ENCODE measurements around the gene SLC16A4. TPM values are rescaled to one million over a fixed set of nuclear protein-coding genes. Genes with fewer than 3 reads are reported as not detected.

The SLC16A4 gene
- total RNA-seq, 2 donors from 2014 or later = 29.8 to 48.5 TPM

DNA sequence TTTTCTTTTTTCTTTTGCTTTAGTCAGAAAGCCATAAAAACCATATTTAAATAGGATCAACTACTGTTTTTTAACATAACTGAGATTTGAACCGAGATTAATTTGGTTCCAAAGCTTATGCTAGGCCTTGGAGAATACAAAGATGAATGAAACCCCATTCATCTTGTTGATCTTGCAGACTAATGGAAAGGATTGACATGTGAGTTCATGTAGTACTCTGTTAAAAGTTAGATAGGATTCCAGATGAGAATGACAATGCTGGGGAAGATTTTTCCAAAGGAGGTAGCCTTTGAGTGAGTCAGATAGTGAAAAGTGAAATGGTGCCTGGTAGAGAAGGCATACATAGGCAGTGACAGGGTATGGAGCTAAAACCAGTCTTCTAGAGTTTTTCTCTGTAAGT lies 29.0 kb downstream of the SLC16A4 start:
- H3K27me3 ChIP-seq (replicated peaks; ENCODE audit: insufficient read depth) = no peaks in the 10 kb centered on the region
- H3K9me3 ChIP-seq = no peaks in the 10 kb centered on the region
- H3K27ac ChIP-seq = no peak overlapping the region
- TF ChIP-seq, protein P1, sequence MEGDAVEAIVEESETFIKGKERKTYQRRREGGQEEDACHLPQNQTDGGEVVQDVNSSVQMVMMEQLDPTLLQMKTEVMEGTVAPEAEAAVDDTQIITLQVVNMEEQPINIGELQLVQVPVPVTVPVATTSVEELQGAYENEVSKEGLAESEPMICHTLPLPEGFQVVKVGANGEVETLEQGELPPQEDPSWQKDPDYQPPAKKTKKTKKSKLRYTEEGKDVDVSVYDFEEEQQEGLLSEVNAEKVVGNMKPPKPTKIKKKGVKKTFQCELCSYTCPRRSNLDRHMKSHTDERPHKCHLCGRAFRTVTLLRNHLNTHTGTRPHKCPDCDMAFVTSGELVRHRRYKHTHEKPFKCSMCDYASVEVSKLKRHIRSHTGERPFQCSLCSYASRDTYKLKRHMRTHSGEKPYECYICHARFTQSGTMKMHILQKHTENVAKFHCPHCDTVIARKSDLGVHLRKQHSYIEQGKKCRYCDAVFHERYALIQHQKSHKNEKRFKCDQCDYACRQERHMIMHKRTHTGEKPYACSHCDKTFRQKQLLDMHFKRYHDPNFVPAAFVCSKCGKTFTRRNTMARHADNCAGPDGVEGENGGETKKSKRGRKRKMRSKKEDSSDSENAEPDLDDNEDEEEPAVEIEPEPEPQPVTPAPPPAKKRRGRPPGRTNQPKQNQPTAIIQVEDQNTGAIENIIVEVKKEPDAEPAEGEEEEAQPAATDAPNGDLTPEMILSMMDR (IDR thresholded peaks at IDR 0.05) = no peak
- peaks cover 0 to 2% of the 10 kb centered on the region in 2 donors for H3K4me1 ChIP-seq (ENCODE audit: control insufficient read depth in 1 of 2, low read depth in 2 of 2)
- no peaks in the 10 kb centered on the region for H3K36me3 ChIP-seq
- DNase-seq (ENCODE audit: low spot score) (no peak), ATAC-seq (ENCODE audit: insufficient number of reproducible peaks, low FRiP score, low read depth) (no peak)
- H3K4me3 ChIP-seq = no peak overlapping the region

DNA sequence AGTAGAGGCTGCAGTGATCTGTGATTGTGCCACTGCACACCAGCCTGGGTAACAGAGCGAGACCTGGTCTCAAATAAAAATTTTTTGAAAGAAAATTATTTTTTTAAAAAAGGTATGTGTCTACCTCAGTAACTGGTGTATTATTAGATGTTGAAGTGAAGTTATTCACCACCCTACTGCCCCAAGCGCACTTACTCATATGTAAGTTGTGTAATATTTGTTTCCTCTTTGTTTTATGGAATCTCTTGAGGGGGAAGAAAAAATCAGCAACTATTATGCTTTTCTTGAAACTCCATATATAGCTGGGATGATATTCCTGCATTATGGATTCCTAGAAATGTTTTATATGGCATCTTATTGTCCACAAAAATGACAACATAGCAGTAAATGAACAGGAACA lies 30.4 kb downstream of the SLC16A4 start:
- Histone ChIP-seq H3K27ac (no peak overlapping the region), H3K27me3 (replicated peaks; ENCODE audit: insufficient read depth) (no peaks in the 10 kb centered on the region), H3K4me3 (no peak overlapping the region), H3K9me3 (no peaks in the 10 kb centered on the region), H3K4me1 (ENCODE audit: control insufficient read depth in 1 of 2, low read depth in 2 of 2) (peaks cover 0 to 11% of the 10 kb centered on the region in 2 donors), H3K36me3 (no peaks in the 10 kb centered on the region)
- no peak for DNase-seq (ENCODE audit: low spot score)
- TF ChIP-seq, protein P1 (IDR thresholded peaks at IDR 0.05) = no peak
- ATAC-seq (ENCODE audit: insufficient number of reproducible peaks, low FRiP score, low read depth) = no peak

DNA sequence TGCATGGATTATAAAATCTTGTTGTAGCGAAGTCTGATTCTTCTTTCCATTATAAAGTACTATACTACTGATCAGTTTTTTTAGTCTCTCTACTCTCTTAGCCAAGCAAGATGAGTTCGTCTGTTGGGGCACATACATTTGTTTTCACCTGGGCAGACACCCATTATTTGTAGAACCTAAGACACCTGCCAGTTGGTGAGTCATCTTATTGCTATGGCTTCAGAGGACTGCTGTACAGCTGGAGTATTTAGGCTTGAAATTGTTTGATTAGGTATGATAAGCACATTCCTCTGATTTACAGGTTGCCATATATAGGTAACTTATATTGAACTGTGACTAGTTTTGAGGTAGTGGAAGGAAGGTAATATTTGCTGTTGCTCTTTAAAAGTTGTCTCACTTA lies 34.4 kb downstream of the SLC16A4 start:
- no peak for ATAC-seq (ENCODE audit: insufficient number of reproducible peaks, low FRiP score, low read depth)
- H3K4me3 ChIP-seq = no peak overlapping the region
- DNase-seq (ENCODE audit: low spot score) = no peak
- H3K4me1 ChIP-seq (ENCODE audit: control insufficient read depth in 1 of 2, low read depth in 2 of 2) = peaks cover 0 to 12% of the 10 kb centered on the region in 2 donors
- H3K9me3 ChIP-seq = no peaks in the 10 kb centered on the region
- H3K36me3 ChIP-seq = no peaks in the 10 kb centered on the region
- TF ChIP-seq, protein P1 (IDR thresholded peaks at IDR 0.05) = no peak
- H3K27me3 ChIP-seq (replicated peaks; ENCODE audit: insufficient read depth) = no peaks in the 10 kb centered on the region
- H3K27ac ChIP-seq = no peak overlapping the region

DNA sequence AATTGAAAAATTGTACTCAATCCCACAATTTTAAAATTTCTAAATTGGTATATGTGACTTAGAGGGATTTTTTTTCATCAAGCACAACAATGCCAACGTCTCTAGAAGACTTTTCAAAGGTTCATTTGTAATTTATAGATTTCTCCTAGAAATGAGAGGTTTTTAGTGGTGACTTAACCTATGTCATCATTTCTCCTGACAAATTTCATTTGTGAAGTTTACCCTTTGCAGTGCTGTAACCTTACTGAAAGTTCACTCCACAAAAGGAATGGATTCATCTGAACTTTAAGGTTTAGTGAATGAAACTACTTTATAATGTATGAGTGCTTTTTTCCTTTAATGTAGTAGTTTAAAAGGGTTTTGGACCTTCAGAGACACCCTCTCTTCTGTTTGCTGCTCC lies 35.5 kb downstream of the SLC16A4 start:
- H3K9me3 ChIP-seq = no peaks in the 10 kb centered on the region
- H3K4me3 ChIP-seq = no peak overlapping the region
- peaks cover 1 to 18% of the 10 kb centered on the region in 2 donors for H3K4me1 ChIP-seq (ENCODE audit: control insufficient read depth in 1 of 2, low read depth in 2 of 2)
- no peaks in the 10 kb centered on the region for H3K36me3 ChIP-seq
- ATAC-seq (ENCODE audit: insufficient number of reproducible peaks, low FRiP score, low read depth) (no peak), DNase-seq (ENCODE audit: low spot score) (no peak)
- H3K27me3 ChIP-seq (replicated peaks; ENCODE audit: insufficient read depth) = no peaks in the 10 kb centered on the region
- TF ChIP-seq, protein P1 (IDR thresholded peaks at IDR 0.05) = no peak
- H3K27ac ChIP-seq = no peak overlapping the region

DNA sequence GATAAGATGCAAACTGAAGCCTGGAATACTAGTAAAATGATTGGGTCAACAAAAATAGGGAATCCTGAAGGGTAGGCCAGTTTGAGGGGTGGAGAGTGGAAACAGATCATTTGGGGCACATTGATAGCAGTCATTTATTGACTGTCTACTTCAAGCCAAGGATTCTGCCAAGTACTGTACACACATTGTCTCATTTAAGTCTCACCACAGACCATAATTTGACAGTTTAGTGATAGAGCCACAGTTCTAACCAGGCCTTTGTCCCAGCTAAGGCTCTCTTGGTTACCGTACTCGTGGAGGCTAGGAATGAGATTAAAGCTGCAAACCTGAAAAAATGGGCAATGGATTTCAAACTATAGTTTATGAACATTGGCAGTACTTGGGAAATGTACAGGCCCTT lies 40.5 kb downstream of the SLC16A4 start:
- ATAC-seq (ENCODE audit: insufficient number of reproducible peaks, low FRiP score, low read depth) (no peak), DNase-seq (ENCODE audit: low spot score) (no peak)
- Histone ChIP-seq H3K27ac (no peak overlapping the region), H3K9me3 (no peaks in the 10 kb centered on the region), H3K27me3 (replicated peaks; ENCODE audit: insufficient read depth) (no peaks in the 10 kb centered on the region), H3K36me3 (peaks cover 9% of the 10 kb centered on the region), H3K4me1 (ENCODE audit: control insufficient read depth in 1 of 2, low read depth in 2 of 2) (peaks cover 31 to 48% of the 10 kb centered on the region in 2 donors), H3K4me3 (no peak overlapping the region)
- TF ChIP-seq, protein P1 (IDR thresholded peaks at IDR 0.05) = no peak
